HepG2 (cell line): ENCODE results near the gene ALG14. TPM values are rescaled to one million over a fixed set of nuclear protein-coding genes. Genes with fewer than 3 reads are reported as not detected.

Source experiments
- ATF1 ChIP-seq: IDR thresholded peaks from 2 replicates; pipeline ENCODE4 v1.6.1; 2016; ENCODE audit warnings: mild to moderate bottlenecking, control low read depth
- E2F2 ChIP-seq: sonication (generic); formaldehyde crosslinking; IDR thresholded peaks from 2 replicates; pipeline ENCODE4 v1.4.0; 2020; ENCODE audit warnings: missing genetic modification reagents, borderline replicate concordance
- LCORL ChIP-seq, 2 experiments: fragments of 450-650 bp in 1 of 2; sonication (generic) in 1 of 2; formaldehyde crosslinking in 1 of 2; IDR thresholded peaks; 2 replicates each; pipeline versions ENCODE4 v1.5.0 to v1.6.1; 2017 to 2020; ENCODE audit warnings: antibody characterized with exemption in 1 of 2, missing genetic modification reagents in 1 of 2
- MAZ ChIP-seq, 2 experiments: sonication (generic) in 1 of 2; formaldehyde crosslinking in 1 of 2; IDR thresholded peaks; 2 replicates each; pipeline versions ENCODE4 v1.5.0 to v1.6.1; 2012 to 2020; ENCODE audit warnings: low read depth in 2 of 2, mild to moderate bottlenecking in 2 of 2, borderline replicate concordance in 1 of 2, improper control_type of control experiment in 1 of 2, low read length in 1 of 2, missing genetic modification reagents in 1 of 2, moderate library complexity in 1 of 2
- NFYC ChIP-seq: IDR thresholded peaks from 2 replicates; pipeline ENCODE4 v1.6.1; 2016; ENCODE audit warnings: missing genetic modification reagents, missing compliant biosample characterization
- NR2F2 ChIP-seq: IDR thresholded peaks from 2 replicates; pipeline ENCODE4 v1.6.1; 2012; ENCODE audit warnings: low read depth, inconsistent platforms, borderline replicate concordance
- RAD21 ChIP-seq: fragments of 450-650 bp; formaldehyde crosslinking; IDR thresholded peaks from 2 replicates; pipeline ENCODE4 v1.5.0; 2020; ENCODE audit warnings: mild to moderate bottlenecking
- RARA ChIP-seq: IDR thresholded peaks from 2 replicates; pipeline ENCODE4 v1.6.1; 2016; ENCODE audit warnings: missing genetic modification reagents, missing compliant biosample characterization
- SRSF1 ChIP-seq: fragments of 200-400 bp; formaldehyde crosslinking; optimal IDR thresholded peaks from 2 replicates; pipeline ENCODE3; 2017; ENCODE audit warnings: mild to moderate bottlenecking, low read depth, low read length, moderate library complexity
- SSRP1 ChIP-seq: IDR thresholded peaks from 2 replicates; pipeline ENCODE4 v1.6.1; 2016; ENCODE audit warnings: control low read depth
- TOPORS ChIP-seq: sonication (generic); formaldehyde crosslinking; IDR thresholded peaks from 2 replicates; pipeline ENCODE4 v1.8.0; 2023; ENCODE audit warnings: mild to moderate bottlenecking, missing genetic modification reagents
- ZBTB10 ChIP-seq: sonication (generic); formaldehyde crosslinking; IDR thresholded peaks from 2 replicates; pipeline ENCODE4 v1.4.0; 2020; ENCODE audit warnings: missing genetic modification reagents, borderline replicate concordance
- ZNF574 ChIP-seq: sonication (generic); formaldehyde crosslinking; IDR thresholded peaks from 2 replicates; pipeline ENCODE4 v1.4.0; 2020; ENCODE audit warnings: missing genetic modification reagents
- ZNF674 ChIP-seq: sonication (generic); formaldehyde crosslinking; IDR thresholded peaks from 2 replicates; pipeline ENCODE4 v1.5.0; 2020; ENCODE audit warnings: low read depth, mild to moderate bottlenecking, missing genetic modification reagents
- ZNF766 ChIP-seq: sonication (generic); formaldehyde crosslinking; IDR thresholded peaks from 2 replicates; pipeline ENCODE4 v1.5.0; 2020; ENCODE audit warnings: missing genetic modification reagents, borderline replicate concordance
- ZNF781 ChIP-seq: sonication (generic); formaldehyde crosslinking; IDR thresholded peaks from 2 replicates; pipeline ENCODE4 v1.5.1; 2020; ENCODE audit warnings: borderline replicate concordance, mild to moderate bottlenecking, missing genetic modification reagents; ENCODE audit errors: not compliant biosample characterization
- ZNF790 ChIP-seq: sonication (generic); formaldehyde crosslinking; IDR thresholded peaks from 2 replicates; pipeline ENCODE4 v1.8.0; 2022; ENCODE audit warnings: missing genetic modification reagents, mild to moderate bottlenecking, borderline replicate concordance
- ZSCAN5A ChIP-seq: sonication (generic); formaldehyde crosslinking; IDR thresholded peaks from 2 replicates; pipeline ENCODE4 v1.8.0; 2022; ENCODE audit warnings: mild to moderate bottlenecking, missing genetic modification reagents, borderline replicate concordance
- polyA plus RNA-seq, 8 experiments: library from polyadenylated mRNA; depleted of rRNA in 3 of 8; stranded (reverse) in 7 of 8; unstranded in 1 of 8; fragments of >200 nt; fragmentation: Illumina TruSeq in 4 of 8; extraction: Trizol in 4 of 8; gene quantifications; 2 replicates each; pipeline versions ENCODE4 v1.2.1 to v1.2.3, GENCODE V29; 2011 to 2016; ENCODE audit warnings: low read depth in 4 of 8, missing spikeins in 1 of 8, mixed read lengths in 1 of 8; ENCODE audit not compliant: insufficient read depth in 1 of 8
- total RNA-seq, 5 experiments: library from RNA; depleted of rRNA; stranded (reverse); fragments of >200 nt; fragmentation: Illumina TruSeq; extraction: Trizol; gene quantifications; 2 replicates each; pipeline ENCODE4 v1.2.3, GENCODE V29; 2016; ENCODE audit warnings: low read depth in 1 of 5

ALG14 gene
- total and polyA plus RNA-seq, 2 of the 13 experiments (the other 11 are each of a cell fraction or from before 2014, with no cell fraction given): 4.5 to 12.7 TPM

- TF ChIP-seq ZBTB10 (CRISPR knock-in tag) (peak; percentile 25; the same call in 1 of the 2 replicates), ZNF674 (CRISPR knock-in tag) (no peak), ZNF781 (CRISPR knock-in tag) (no peak), LCORL (IDR thresholded peaks at IDR 0.05) (no peak), LCORL (CRISPR knock-in tag; IDR thresholded peaks at IDR 0.05) (no peak), ZNF574 (CRISPR knock-in tag) (peak; percentile 35; the same call in 1 of the 2 replicates), SRSF1 (peak; percentile 29), SSRP1 (no peak), NR2F2 (no peak), ZNF766 (CRISPR knock-in tag) (no peak), E2F2 (CRISPR knock-in tag) (no peak), RARA (CRISPR knock-in tag) (no peak), RAD21 (CRISPR knock-in tag) (peak; percentile 14; the same call in 1 of the 2 replicates), ZSCAN5A (CRISPR knock-in tag) (no peak), ZNF790 (CRISPR knock-in tag) (0 out of 2 replicates have a peak, but pooled peaks have one; percentile 82), ATF1 (CRISPR knock-in tag) (no peak), NFYC (CRISPR knock-in tag) (no peak), TOPORS (CRISPR knock-in tag) (no peak), MAZ (IDR thresholded peaks at IDR 0.05; ENCODE audit: borderline replicate concordance, low read depth, low read length) (no peak), MAZ (CRISPR knock-in tag; IDR thresholded peaks at IDR 0.05; ENCODE audit: low read depth) (peak; percentile 66; the same call in 1 of the 2 replicates)
Measured at GRCh38 chr1:95117207-95118066, 44.7 kb upstream of the ALG14 start, which contains the start of gene TLCD4 (continued).
